Stimulated activated memory B cell treated with anti-CD40 and anti-IgM and Interleukin-4, amounts not matched to agents 10 μg/mL and 1 μg/mL and 100 μg/mL, for 72 hours (primary cell): Measurements from ENCODE around the gene MLLT3.

Source experiments
- ATAC-seq: fragments of 150-1000 bp; cut with Tn5 transposase; 2 replicates; pipeline ENCODE4 v1.10.0; 2021
- H3K27ac Mint-ChIP-seq: one replicate; pipeline ENCODE4 v1.8.0; 2022; ENCODE audit warnings: mild to moderate bottlenecking, mixed read lengths
- H3K27me3 Mint-ChIP-seq: one replicate; pipeline ENCODE4 v1.8.0; 2022; ENCODE audit warnings: mixed read lengths
- H3K36me3 Mint-ChIP-seq: one replicate; pipeline ENCODE4 v1.8.0; 2022; ENCODE audit warnings: mixed read lengths
- H3K4me1 Mint-ChIP-seq: one replicate; pipeline ENCODE4 v1.8.0; 2022; ENCODE audit warnings: mixed read lengths
- H3K4me3 Mint-ChIP-seq: one replicate; pipeline ENCODE4 v1.8.0; 2022; ENCODE audit warnings: mild to moderate bottlenecking, moderate library complexity, mixed read lengths
- H3K9me3 Mint-ChIP-seq: one replicate; pipeline ENCODE4 v1.8.0; 2022; ENCODE audit warnings: mixed read lengths

Gene MLLT3

DNA sequence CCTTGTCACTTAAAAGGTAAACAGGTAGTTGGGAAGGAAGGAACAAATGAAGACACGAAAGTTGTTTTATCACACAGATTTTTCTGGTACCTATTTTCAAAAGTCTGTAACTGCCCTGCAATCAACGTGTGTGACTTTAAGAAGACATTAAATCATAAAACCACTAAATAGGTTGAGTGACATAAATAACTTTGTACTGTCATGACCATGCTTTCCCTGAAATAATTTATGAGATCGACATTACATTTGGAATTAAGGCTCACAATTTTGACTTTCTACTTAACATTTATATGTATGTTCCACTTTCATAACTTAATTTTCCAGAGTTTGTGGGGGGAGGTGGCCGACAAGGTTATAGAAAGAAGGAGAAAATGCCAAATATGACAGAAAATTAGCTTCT lies 181.1 kb downstream of the MLLT3 start:
- no peaks in the 10 kb centered on the region for H3K27me3 Mint-ChIP-seq
- no peak overlapping the region for H3K4me3 Mint-ChIP-seq
- no peak for ATAC-seq
- no peak overlapping the region for H3K27ac Mint-ChIP-seq
- peaks cover 9% of the 10 kb centered on the region for H3K4me1 Mint-ChIP-seq
- no peaks in the 10 kb centered on the region for H3K9me3 Mint-ChIP-seq
- no peaks in the 10 kb centered on the region for H3K36me3 Mint-ChIP-seq

DNA sequence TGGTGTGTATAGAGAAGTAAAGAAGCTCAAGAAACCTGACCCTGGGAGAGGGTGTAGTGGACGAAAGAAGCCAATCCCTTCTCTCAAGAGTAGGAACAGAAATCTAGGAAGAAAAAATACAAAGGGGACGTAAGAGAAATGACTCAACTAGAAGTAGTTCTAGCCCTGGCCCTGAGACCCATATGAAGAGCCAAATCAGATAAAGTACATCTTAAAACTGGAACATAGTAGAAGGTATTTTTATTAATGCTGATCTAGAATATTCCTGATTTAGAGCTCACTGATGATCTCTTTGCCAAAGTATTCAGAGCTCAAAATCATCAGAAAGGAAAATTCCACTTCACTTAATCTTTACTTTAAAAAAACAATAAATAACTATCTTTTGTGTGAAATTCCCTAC lies 184.8 kb downstream of the MLLT3 start:
- peaks cover 9% of the 10 kb centered on the region for H3K4me1 Mint-ChIP-seq
- no peaks in the 10 kb centered on the region for H3K9me3 Mint-ChIP-seq
- H3K4me3 Mint-ChIP-seq, result no peak overlapping the region
- ATAC-seq, result no peak
- H3K36me3 Mint-ChIP-seq, result no peaks in the 10 kb centered on the region
- no peaks in the 10 kb centered on the region for H3K27me3 Mint-ChIP-seq
- no peak overlapping the region for H3K27ac Mint-ChIP-seq

DNA sequence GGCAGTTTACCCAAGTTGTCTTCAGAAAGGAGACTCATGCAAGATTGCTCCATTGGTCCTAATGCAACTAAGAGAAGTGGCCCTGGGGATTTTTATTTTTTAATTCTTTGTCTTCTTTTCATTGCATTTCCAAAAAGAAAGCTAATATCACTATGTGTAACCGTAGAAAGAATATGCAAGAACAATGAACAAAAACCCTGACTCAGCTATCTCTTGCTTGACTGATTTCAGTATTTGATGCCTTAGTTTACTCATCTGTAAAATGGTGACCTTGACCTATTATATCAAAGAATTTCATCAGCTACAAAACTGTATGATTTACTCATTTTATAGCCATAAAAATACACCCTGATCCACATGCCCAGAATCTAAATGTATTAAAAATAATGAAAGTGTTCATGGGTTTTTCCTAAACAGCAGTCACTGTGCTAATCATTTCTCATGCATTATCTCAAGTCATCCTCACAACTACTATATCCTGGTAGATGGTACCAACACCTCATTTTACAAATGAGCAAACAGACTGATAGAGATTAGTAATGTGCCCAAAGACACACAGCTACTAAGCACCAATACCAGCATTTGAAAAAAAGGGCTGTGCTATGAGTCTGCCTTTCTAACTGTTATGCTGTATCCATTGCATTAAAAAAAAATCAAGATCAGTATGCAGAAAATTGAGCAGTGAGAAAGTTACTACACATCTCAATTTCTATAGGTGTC lies 185.7 kb downstream of the MLLT3 start:
- no peaks in the 10 kb centered on the region for H3K27me3 Mint-ChIP-seq
- no peaks in the 10 kb centered on the region for H3K36me3 Mint-ChIP-seq
- H3K4me1 Mint-ChIP-seq, result peaks cover 9% of the 10 kb centered on the region
- no peak overlapping the region for H3K4me3 Mint-ChIP-seq
- H3K27ac Mint-ChIP-seq, result no peak overlapping the region
- no peaks in the 10 kb centered on the region for H3K9me3 Mint-ChIP-seq
- no peak for ATAC-seq

DNA sequence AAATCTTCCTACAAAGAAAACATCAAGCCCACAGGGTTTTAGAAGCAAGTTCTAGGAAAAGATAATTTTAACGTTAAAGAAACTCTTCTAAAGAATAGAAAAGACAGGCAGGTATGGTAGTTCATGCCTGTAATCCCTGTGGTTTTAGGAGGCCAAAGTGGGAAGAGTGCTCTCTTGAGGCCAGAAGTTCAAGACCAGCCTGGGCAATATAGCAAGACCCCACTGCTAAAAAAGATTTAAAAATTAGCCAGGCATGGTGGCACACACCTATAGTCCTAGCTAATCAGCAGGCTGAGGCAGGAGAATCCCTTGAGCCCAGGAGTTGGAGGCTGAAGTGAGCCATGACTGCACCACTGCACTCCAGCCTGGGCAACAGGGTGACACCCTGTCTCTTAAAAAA lies 193.3 kb downstream of the MLLT3 start:
- ATAC-seq, result no peak
- no peaks in the 10 kb centered on the region for H3K36me3 Mint-ChIP-seq

DNA sequence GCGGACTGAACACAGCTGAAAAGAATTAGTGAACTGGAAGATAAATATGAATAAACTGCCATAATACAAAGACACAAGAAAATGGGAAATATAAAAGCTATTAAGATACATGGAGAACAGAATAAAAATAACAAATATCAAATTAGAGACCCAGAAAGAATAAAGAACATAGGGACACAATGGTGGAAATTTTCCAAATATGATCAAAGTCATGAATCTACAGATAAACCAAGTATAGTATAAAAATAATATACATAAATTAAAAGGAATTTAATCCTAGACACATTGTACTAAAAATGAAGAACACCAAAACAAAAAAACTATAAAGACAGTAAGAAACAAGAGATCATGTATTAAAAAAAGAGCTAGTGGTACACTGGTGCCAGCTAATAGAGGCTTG lies 194.9 kb downstream of the MLLT3 start:
- Mint-ChIP-seq H3K36me3 (no peaks in the 10 kb centered on the region), H3K27ac (no peak overlapping the region), H3K9me3 (no peaks in the 10 kb centered on the region), H3K27me3 (no peaks in the 10 kb centered on the region), H3K4me1 (peaks cover 7% of the 10 kb centered on the region), H3K4me3 (no peak overlapping the region)
- ATAC-seq, result no peak

More for the DNA sequence above, 193.3 kb downstream of the MLLT3 start:
- H3K4me3 Mint-ChIP-seq, result no peak overlapping the region
- no peaks in the 10 kb centered on the region for H3K27me3 Mint-ChIP-seq
- peaks cover 7% of the 10 kb centered on the region for H3K4me1 Mint-ChIP-seq
- H3K9me3 Mint-ChIP-seq, result no peaks in the 10 kb centered on the region
- H3K27ac Mint-ChIP-seq, result no peak overlapping the region

DNA sequence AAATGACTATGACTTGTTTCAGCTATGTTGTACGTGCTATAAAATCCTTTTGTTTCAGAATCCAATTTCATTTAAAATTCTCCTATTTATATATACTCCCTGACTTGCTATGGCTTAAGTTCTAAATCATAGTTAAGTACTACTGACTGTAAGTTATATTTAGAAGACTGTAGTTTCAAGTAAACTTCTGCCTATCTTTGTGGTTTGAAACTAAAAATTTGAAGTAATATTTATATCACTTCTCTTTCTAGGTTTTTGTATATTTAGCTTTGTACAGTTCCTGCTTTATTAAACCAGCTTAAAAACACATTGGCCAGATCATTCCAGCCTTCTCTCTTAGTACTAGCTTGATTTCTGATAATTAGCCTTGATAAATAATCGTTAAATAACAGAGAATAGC lies 196.3 kb downstream of the MLLT3 start:
- H3K9me3 Mint-ChIP-seq, result no peaks in the 10 kb centered on the region
- no peak for ATAC-seq
- H3K36me3 Mint-ChIP-seq, result no peaks in the 10 kb centered on the region
- H3K27ac Mint-ChIP-seq, result no peak overlapping the region
- peaks cover 7% of the 10 kb centered on the region for H3K4me1 Mint-ChIP-seq
- no peaks in the 10 kb centered on the region for H3K27me3 Mint-ChIP-seq
- H3K4me3 Mint-ChIP-seq, result no peak overlapping the region

DNA sequence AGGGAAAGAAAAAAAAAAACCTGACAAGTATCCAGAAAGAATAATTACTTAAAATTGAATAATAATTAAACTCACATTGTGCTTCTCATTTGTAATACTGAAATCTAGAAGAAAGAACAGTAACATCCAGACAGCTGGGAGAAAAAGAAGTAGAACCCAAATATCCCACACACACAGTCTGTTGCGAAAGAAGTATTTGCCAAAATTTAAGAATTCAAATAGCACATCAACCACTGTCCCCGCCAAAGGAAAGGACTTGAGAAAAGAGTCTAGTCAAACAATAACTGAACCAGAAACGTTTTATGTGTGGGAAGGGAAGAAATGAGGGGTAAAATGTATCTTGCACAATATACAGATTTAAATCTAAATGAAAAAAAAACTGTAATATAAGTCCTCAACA lies 202.8 kb downstream of the MLLT3 start:
- Mint-ChIP-seq H3K27ac (no peak overlapping the region), H3K4me1 (no peaks in the 10 kb centered on the region), H3K27me3 (no peaks in the 10 kb centered on the region), H3K36me3 (no peaks in the 10 kb centered on the region), H3K4me3 (no peak overlapping the region), H3K9me3 (no peaks in the 10 kb centered on the region)
- ATAC-seq, result no peak

DNA sequence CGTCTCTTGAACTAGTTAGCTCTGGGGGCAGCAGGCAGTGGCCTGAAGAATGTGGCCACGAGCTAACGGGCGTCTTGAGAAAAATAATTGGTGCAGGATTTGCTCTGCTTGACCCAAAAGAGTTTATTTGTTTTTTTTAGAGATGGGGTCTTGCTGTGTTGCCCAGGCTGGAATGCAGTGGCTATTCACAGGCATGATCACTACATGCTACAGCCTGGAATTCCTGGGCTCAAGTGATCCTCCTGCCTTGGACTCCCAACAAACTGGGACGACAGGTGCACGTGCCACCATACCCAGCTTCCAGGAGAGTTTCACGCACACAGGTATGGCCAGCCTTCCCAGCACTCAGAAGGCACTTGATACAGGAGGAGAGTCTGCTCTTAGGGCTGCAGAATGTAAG lies 203.8 kb downstream of the MLLT3 start:
- Mint-ChIP-seq H3K27ac (no peak overlapping the region), H3K36me3 (no peaks in the 10 kb centered on the region), H3K27me3 (no peaks in the 10 kb centered on the region), H3K4me1 (no peaks in the 10 kb centered on the region), H3K9me3 (no peaks in the 10 kb centered on the region), H3K4me3 (no peak overlapping the region)
- no peak for ATAC-seq

DNA sequence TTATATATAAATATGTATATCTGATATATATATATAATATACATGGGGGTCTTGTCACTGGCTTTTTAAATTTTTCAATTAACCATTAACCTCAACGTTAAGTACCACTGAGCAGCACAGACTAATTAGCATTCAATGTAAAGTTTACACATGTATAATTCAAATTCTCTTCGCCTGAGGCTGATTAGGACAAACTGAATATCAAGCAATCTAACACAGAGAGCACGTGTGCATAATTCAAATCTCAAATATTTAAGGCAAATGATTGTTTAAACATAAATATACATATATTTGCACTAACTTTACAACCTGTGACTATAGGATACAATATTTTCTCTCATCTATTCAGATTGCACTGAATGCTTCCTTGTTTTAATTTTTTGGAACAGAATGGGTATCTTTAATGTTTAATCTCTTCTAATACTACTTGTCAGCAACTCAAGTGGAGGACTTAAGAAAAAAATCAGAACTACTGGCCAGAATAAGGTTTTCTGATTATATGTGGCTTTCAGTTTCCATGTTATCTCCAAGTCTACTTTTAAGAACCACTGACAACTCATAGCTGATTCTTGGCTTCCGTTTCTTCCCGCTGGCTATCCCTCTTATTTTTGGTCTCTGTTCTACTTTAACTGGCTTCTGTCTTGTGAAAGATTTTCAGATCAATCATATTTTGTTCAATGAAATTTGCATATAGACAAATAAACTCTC lies 204.8 kb downstream of the MLLT3 start:
- H3K27ac Mint-ChIP-seq, result no peak overlapping the region
- H3K9me3 Mint-ChIP-seq, result no peaks in the 10 kb centered on the region
- H3K4me3 Mint-ChIP-seq, result no peak overlapping the region
- H3K4me1 Mint-ChIP-seq, result no peaks in the 10 kb centered on the region
- no peaks in the 10 kb centered on the region for H3K36me3 Mint-ChIP-seq
- no peak for ATAC-seq
- H3K27me3 Mint-ChIP-seq, result no peaks in the 10 kb centered on the region

DNA sequence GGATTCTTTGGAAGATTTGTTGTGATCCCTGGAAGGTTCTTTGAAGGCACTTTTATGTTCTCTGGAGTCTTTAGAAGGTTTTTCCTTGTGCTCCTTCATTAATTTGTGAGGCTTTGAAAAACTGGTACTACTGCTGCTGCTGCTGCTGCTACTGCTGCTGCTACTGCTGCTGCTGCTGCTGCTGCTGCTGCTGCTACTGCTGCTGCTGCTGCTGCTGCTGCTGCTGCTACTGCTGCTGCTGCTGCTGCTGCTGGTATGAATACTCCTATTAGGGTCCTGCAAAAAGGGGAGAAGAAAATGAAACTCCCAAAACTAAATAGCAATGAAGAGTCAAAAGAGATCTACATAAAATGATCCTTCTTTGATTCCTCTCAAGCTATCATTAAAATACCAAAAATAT lies 208.1 kb downstream of the MLLT3 start:
- no peak overlapping the region for H3K27ac Mint-ChIP-seq
- H3K4me1 Mint-ChIP-seq, result no peaks in the 10 kb centered on the region
- no peaks in the 10 kb centered on the region for H3K27me3 Mint-ChIP-seq
- no peak for ATAC-seq
- no peaks in the 10 kb centered on the region for H3K36me3 Mint-ChIP-seq
- no peak overlapping the region for H3K4me3 Mint-ChIP-seq
- no peaks in the 10 kb centered on the region for H3K9me3 Mint-ChIP-seq

DNA sequence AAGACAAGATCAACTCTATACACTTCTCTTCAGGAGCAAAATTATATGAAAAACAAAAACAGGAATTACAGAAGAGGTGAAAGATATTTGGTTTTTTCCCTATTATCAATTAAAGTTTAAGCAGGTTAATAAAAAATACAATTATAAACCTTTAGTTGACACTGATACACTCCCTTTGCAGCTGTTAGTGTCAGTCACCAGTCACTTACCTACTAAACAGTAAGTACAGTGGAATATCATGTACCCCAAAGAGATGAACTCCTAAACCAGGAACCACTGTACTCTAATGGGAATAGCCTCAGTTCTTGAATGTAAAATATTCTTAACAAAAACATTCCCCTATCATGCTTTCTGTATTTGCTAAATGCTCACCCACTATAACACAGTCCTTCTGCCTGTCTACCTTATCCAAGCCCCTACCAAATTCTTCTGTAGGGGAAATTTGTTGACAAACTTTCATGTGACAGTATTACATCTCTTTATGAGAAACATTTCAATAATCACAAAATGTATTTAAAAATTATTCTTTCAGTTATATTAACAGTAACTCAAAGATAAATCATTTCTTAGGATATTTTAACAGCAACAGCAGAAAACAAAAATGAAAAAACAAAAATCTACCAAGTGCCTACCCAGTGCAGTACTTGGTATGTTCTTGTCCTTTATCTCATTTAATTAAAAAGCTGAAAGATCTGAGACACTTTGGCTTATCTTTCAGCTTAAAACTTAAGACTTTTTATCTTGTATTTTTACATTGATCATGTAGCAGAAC lies 212.8 kb downstream of the MLLT3 start:
- Mint-ChIP-seq H3K4me3 (no peak overlapping the region), H3K27ac (no peak overlapping the region), H3K4me1 (no peaks in the 10 kb centered on the region), H3K36me3 (no peaks in the 10 kb centered on the region), H3K9me3 (no peaks in the 10 kb centered on the region), H3K27me3 (no peaks in the 10 kb centered on the region)
- ATAC-seq, result no peak

DNA sequence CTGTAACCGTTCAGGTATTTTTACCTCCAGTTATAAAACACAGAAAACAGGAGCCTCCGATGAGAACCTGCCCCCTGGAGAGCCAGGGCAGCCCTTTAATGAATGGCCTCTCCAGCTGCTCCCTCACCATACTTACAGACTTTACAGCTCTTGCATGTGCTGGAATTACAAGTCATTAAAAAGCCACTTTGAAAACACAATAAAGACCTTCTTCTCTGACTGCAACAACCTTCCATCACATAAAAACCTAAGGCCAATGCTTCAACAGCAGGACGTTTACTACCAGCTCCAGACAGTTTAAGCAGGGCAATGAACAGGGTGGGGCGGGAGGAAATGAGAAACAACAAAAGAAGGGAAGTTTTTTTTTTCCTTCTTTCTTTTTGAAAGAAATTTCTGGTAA lies 213.8 kb downstream of the MLLT3 start:
- no peaks in the 10 kb centered on the region for H3K9me3 Mint-ChIP-seq
- no peak overlapping the region for H3K4me3 Mint-ChIP-seq

DNA sequence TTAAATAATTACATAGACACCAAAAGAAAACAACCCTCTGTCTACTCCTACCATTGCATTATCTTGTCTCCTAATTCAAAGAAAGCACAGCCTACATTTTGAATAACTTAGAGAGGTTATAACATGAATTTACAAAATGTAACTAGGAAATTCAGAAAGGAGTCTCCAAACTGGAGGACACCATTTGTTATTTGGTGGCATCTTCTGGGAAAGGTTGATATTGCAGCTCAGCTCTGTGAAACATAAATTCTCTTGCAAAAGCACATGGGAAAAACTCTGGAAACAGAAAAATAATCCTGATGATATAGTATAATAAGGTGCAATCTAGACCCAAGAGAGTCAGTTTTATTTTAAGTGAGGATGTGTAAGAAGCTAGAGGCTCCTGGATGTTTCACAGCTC lies 215.3 kb downstream of the MLLT3 start:
- Mint-ChIP-seq H3K4me1 (no peaks in the 10 kb centered on the region), H3K4me3 (no peak overlapping the region), H3K9me3 (no peaks in the 10 kb centered on the region), H3K27me3 (no peaks in the 10 kb centered on the region), H3K36me3 (no peaks in the 10 kb centered on the region), H3K27ac (no peak overlapping the region)
- ATAC-seq, result no peak

More for the DNA sequence above, 213.8 kb downstream of the MLLT3 start:
- Mint-ChIP-seq H3K36me3 (no peaks in the 10 kb centered on the region), H3K27ac (no peak overlapping the region), H3K4me1 (no peaks in the 10 kb centered on the region), H3K27me3 (no peaks in the 10 kb centered on the region)
- no peak for ATAC-seq

DNA sequence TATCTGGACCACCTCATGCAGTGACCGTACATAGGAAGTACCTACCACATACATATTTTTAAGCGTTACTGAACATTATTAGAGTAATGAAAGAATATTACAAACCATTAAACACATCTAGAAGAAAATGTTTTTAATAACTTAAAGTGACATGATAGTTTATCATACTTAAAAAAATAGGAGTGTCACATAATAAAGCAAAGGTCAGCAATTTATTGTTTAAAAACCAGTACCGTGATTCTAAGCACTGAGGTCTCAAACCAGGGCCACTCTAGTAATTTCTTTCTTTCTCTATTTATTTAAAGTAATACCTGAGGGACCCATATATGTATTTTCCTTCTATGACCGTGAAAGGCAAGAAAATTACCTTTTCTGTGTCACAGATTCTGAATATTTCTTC lies 216.0 kb downstream of the MLLT3 start:
- no peak for ATAC-seq
- Mint-ChIP-seq H3K27me3 (no peaks in the 10 kb centered on the region), H3K9me3 (no peaks in the 10 kb centered on the region), H3K27ac (no peak overlapping the region), H3K36me3 (no peaks in the 10 kb centered on the region), H3K4me3 (no peak overlapping the region), H3K4me1 (no peaks in the 10 kb centered on the region)

DNA sequence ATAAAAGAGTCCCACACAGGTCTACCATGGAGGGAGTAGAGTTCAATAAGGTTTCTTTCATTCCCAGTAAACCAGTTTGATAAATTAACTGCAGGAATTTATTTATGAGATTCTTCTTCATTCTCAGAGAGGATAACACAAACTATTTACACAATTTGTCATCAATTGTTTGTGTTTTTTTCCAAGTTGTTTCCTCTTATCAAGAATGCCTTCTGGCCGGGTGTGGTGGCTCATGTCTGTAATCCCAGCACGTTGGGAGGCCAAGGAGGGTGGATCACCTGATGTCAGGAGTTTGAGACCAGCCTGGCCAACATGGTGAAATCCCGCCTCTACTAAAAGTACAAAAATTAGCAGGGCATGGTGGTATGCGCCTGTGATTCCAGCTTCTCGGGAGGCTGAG lies 216.7 kb downstream of the MLLT3 start:
- ATAC-seq, result no peak
- no peaks in the 10 kb centered on the region for H3K27me3 Mint-ChIP-seq
- H3K27ac Mint-ChIP-seq, result no peak overlapping the region
- H3K9me3 Mint-ChIP-seq, result no peaks in the 10 kb centered on the region
- no peaks in the 10 kb centered on the region for H3K36me3 Mint-ChIP-seq
- no peak overlapping the region for H3K4me3 Mint-ChIP-seq
- H3K4me1 Mint-ChIP-seq, result no peaks in the 10 kb centered on the region

DNA sequence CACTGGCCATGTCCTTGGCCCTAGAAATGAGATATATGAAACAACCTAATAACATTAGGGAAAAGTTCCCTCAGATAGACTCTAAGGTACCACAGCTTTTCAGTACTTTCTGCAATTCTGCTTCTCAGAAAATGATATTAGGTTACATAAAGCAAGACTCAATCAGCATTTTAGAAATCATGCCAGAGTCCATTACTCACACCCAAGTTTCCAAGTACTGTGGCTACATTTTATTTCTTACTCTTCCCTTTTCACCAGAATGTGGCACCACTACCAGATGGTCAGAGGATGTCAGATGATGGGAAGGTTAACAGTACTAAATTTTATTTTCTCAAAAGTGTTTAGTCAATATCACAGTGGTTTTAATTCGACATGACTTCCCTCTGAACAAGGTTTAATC lies 217.2 kb downstream of the MLLT3 start:
- no peaks in the 10 kb centered on the region for H3K36me3 Mint-ChIP-seq
- no peaks in the 10 kb centered on the region for H3K4me1 Mint-ChIP-seq
- no peak for ATAC-seq
- H3K9me3 Mint-ChIP-seq, result no peaks in the 10 kb centered on the region
- H3K27me3 Mint-ChIP-seq, result no peaks in the 10 kb centered on the region
- no peak overlapping the region for H3K27ac Mint-ChIP-seq
- H3K4me3 Mint-ChIP-seq, result no peak overlapping the region
